ENCODE measurements around the gene SLC41A1. TPM values are rescaled to one million over a fixed set of nuclear protein-coding genes. Genes with fewer than 3 reads are reported as not detected.

SLC41A1 gene
- total and polyA plus RNA-seq, 2 donors (not counting 1 experiment from before 2014, with no cell fraction given) = 15.8 to 24.2 TPM

DNA sequence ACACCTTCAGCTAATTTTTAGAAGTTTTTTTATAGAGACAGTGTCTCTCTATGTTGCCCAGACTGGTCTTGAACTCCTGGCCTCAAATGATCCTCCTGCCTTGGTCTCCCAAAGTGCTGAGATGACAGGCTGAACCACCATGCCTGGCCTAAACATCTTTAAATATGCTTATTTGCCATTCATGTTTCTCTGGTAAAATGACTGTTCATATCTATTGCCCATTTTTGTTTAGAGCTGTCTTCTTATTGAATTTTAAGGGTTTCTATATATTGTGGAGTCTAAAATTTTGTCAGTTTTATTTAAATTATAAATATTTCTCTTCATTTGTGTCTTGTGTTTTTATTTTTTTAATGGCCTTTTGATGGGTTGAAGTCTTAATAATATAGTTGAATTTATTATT lies 40.0 kb upstream of the SLC41A1 start:
- Histone ChIP-seq H3K27ac (ENCODE audit: low read length in 2 of 2) (no peak overlapping the region), H3K27me3 (replicated peaks in 1 of 4; ENCODE audit: control extremely low read depth in 1 of 4, control insufficient read depth in 3 of 4, insufficient read depth in 4 of 4, low read length in 3 of 4) (no peaks in the 10 kb centered on the region), H4K20me1 (ENCODE audit: control insufficient read depth, insufficient read depth, low read length, poor library complexity, severe bottlenecking) (no peaks in the 10 kb centered on the region), H3K4me1 (ENCODE audit: control insufficient read depth in 2 of 2, insufficient read depth in 2 of 2, low read length in 2 of 2) (peaks cover 14 to 16% of the 10 kb centered on the region in 2 donors), H3K4me3 (ENCODE audit: control extremely low read depth in 1 of 5, extremely low read depth in 1 of 5, insufficient read depth in 1 of 5, low read depth in 2 of 5, low read length in 4 of 5) (no peak overlapping the region), H3K36me3 (replicated peaks in 1 of 2; ENCODE audit: control extremely low read depth in 1 of 2, control insufficient read depth in 1 of 2, extremely low read depth in 1 of 2, insufficient read depth in 2 of 2, low read length in 1 of 2) (no peaks in the 10 kb centered on the region), H3K9ac (ENCODE audit: low read length) (no peak overlapping the region), H3K79me2 (ENCODE audit: control insufficient read depth, insufficient read depth, low read length) (no peaks in the 10 kb centered on the region), H3K9me3 (ENCODE audit: control extremely low read depth in 1 of 3, control insufficient read depth in 2 of 3, insufficient read depth in 1 of 3, low read length in 2 of 3) (peaks cover 0 to 4% (median 3%) of the 10 kb centered on the region in 3 donors), H2AFZ (ENCODE audit: insufficient read depth, low read depth, low read length, poor library complexity, severe bottlenecking) (no peak overlapping the region), H3K4me2 (replicated peaks; ENCODE audit: low read depth, low read length, poor library complexity, severe bottlenecking) (no peak overlapping the region)
- CTCF ChIA-PET = interaction anchor here (0.7 to 1.6 kb wide), 5 partner anchors 27 to 124 kb away, joined by 3 to 4 read pairs (median 3); no protein-coding TSS in a partner anchor
- POLR2A ChIA-PET = no interaction called here
- no peak for ATAC-seq (ENCODE audit: low read depth)
- Mint-ChIP-seq H3K4me1 (peaks cover 26% of the 10 kb centered on the region), H3K4me3 (no peak overlapping the region), H3K9me3 (ENCODE audit: insufficient read depth) (peaks cover 7% of the 10 kb centered on the region), H3K27ac (no peak overlapping the region), H3K27me3 (no peaks in the 10 kb centered on the region)
- no peak for DNase-seq
- no peak for TF ChIP-seq EZH2 (IDR thresholded peaks at IDR 0.05; ENCODE audit: borderline replicate concordance, insufficient read depth, low read depth, low read length, poor library complexity, severe bottlenecking)
- TF ChIP-seq, protein P1, sequence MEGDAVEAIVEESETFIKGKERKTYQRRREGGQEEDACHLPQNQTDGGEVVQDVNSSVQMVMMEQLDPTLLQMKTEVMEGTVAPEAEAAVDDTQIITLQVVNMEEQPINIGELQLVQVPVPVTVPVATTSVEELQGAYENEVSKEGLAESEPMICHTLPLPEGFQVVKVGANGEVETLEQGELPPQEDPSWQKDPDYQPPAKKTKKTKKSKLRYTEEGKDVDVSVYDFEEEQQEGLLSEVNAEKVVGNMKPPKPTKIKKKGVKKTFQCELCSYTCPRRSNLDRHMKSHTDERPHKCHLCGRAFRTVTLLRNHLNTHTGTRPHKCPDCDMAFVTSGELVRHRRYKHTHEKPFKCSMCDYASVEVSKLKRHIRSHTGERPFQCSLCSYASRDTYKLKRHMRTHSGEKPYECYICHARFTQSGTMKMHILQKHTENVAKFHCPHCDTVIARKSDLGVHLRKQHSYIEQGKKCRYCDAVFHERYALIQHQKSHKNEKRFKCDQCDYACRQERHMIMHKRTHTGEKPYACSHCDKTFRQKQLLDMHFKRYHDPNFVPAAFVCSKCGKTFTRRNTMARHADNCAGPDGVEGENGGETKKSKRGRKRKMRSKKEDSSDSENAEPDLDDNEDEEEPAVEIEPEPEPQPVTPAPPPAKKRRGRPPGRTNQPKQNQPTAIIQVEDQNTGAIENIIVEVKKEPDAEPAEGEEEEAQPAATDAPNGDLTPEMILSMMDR (IDR thresholded peaks at IDR 0.05) = no peak
- intact Hi-C loops (cut with micrococcal nuclease) = no loop called here

DNA sequence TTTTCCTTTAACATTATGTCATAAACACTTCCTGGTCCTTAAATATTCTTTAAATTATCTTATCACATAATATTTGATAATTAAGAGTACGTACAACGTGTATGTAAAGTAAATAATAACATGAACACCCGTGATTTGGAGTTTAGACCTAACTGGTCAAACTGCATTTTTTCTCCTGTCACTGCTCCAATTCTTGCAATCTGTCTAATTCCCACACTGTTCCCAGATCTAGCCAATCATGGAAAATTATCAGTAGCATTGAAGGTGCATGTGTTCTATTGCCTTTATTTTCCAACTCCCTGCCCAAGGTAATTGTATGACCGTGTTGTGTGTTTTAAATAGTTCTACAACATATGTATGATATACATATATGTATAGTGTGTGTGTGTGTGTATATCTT lies 39.0 kb upstream of the SLC41A1 start:
- no peaks in the 10 kb centered on the region for H3K27me3 Mint-ChIP-seq
- ATAC-seq (ENCODE audit: low read depth) (no peak), DNase-seq (no peak)
- CTCF ChIA-PET = interaction anchor here (1.5 kb wide), 1 partner anchor 41 kb away, joined by 4 read pairs; no protein-coding TSS in a partner anchor
- Histone ChIP-seq H3K79me2 (ENCODE audit: control insufficient read depth, insufficient read depth, low read length) (no peaks in the 10 kb centered on the region), H4K20me1 (ENCODE audit: control insufficient read depth, insufficient read depth, low read length, poor library complexity, severe bottlenecking) (no peaks in the 10 kb centered on the region), H3K9me3 (ENCODE audit: control extremely low read depth in 1 of 3, control insufficient read depth in 2 of 3, insufficient read depth in 1 of 3, low read length in 2 of 3) (peaks cover 0 to 4% (median 3%) of the 10 kb centered on the region in 3 donors), H3K4me1 (ENCODE audit: control insufficient read depth in 2 of 2, insufficient read depth in 2 of 2, low read length in 2 of 2) (peaks cover 7 to 9% of the 10 kb centered on the region in 2 donors), H3K36me3 (replicated peaks in 1 of 2; ENCODE audit: control extremely low read depth in 1 of 2, control insufficient read depth in 1 of 2, extremely low read depth in 1 of 2, insufficient read depth in 2 of 2, low read length in 1 of 2) (no peaks in the 10 kb centered on the region), H2AFZ (ENCODE audit: insufficient read depth, low read depth, low read length, poor library complexity, severe bottlenecking) (no peak overlapping the region), H3K4me3 (ENCODE audit: control extremely low read depth in 1 of 5, extremely low read depth in 1 of 5, insufficient read depth in 1 of 5, low read depth in 2 of 5, low read length in 4 of 5) (no peak overlapping the region), H3K27ac (ENCODE audit: low read length in 2 of 2) (no peak overlapping the region), H3K9ac (ENCODE audit: low read length) (no peak overlapping the region), H3K4me2 (replicated peaks; ENCODE audit: low read depth, low read length, poor library complexity, severe bottlenecking) (no peak overlapping the region), H3K27me3 (replicated peaks in 1 of 4; ENCODE audit: control extremely low read depth in 1 of 4, control insufficient read depth in 3 of 4, insufficient read depth in 4 of 4, low read length in 3 of 4) (no peaks in the 10 kb centered on the region)
- peaks cover 16% of the 10 kb centered on the region for H3K4me1 Mint-ChIP-seq
- POLR2A ChIA-PET = no interaction called here
- H3K27ac Mint-ChIP-seq = no peak overlapping the region
- intact Hi-C loops (cut with micrococcal nuclease) = no loop called here
- H3K4me3 Mint-ChIP-seq = no peak overlapping the region
- no peak for TF ChIP-seq EZH2 (IDR thresholded peaks at IDR 0.05; ENCODE audit: borderline replicate concordance, insufficient read depth, low read depth, low read length, poor library complexity, severe bottlenecking)
- TF ChIP-seq, protein P1 (IDR thresholded peaks at IDR 0.05) = no peak
- no CpG with 5 or more reads among the region's 4 CpGs for WGBS (ENCODE audit: insufficient coverage)
- H3K9me3 Mint-ChIP-seq (ENCODE audit: insufficient read depth) = peaks cover 6% of the 10 kb centered on the region

Measured in B cell (primary cell).